Transverse colon (tissue), 4 donors: ENCODE measurements around the gene NPM1. TPM values are rescaled to one million over a fixed set of nuclear protein-coding genes. Genes with fewer than 3 reads are reported as not detected.

ENCODE experiments used
- DNase-seq: peaks from one replicate; pipeline ENCODE4 v3.0.0-alpha.2; 2019
- H3K27ac ChIP-seq, 4 donors: fragments of 200-600 bp; sonication (generic); 2 replicates each; pipeline ENCODE4 v1.5.1; 2016 to 2018; ENCODE audit warnings: inconsistent platforms in 4 of 4
- H3K27me3 ChIP-seq: fragments of 200-600 bp; sonication (generic); 2 replicates; pipeline ENCODE4 v1.5.1; 2017; ENCODE audit warnings: inconsistent platforms
- H3K36me3 ChIP-seq, 4 donors: fragments of 200-600 bp; sonication (generic); 2 replicates each; pipeline ENCODE4 v1.5.1; 2017 to 2019; ENCODE audit warnings: inconsistent platforms in 4 of 4
- H3K4me1 ChIP-seq, 4 donors: fragments of 200-600 bp; sonication (generic); 2 replicates each; pipeline ENCODE4 v1.5.1; 2017 to 2020; ENCODE audit warnings: inconsistent platforms in 4 of 4
- H3K4me3 ChIP-seq, 4 donors: fragments of 200-600 bp; sonication (generic); 1 replicate in 1 of 4; 2 replicates in 3 of 4; pipeline versions ENCODE4 v1.5.1 to v1.6.1; 2017 to 2019; ENCODE audit warnings: inconsistent platforms in 4 of 4
- H3K9me3 ChIP-seq, 2 donors: fragments of 200-600 bp; sonication (generic); 2 replicates each; pipeline ENCODE4 v1.5.1; 2017 to 2019; ENCODE audit warnings: inconsistent platforms in 2 of 2
- EP300 ChIP-seq: sonication (generic); formaldehyde crosslinking; IDR thresholded peaks from one replicate; pipeline ENCODE4 v1.6.1; 2017; ENCODE audit warnings: antibody characterized with exemption, low read depth
- POLR2A ChIP-seq: fragments of 450-650 bp; IDR thresholded peaks from one replicate; pipeline ENCODE4 v1.6.1; 2016; ENCODE audit warnings: antibody characterized with exemption, mild to moderate bottlenecking, moderate library complexity
- POLR2AphosphoS5 ChIP-seq, 3 donors: sonication (generic); formaldehyde crosslinking; IDR thresholded peaks; one replicate each; pipeline ENCODE4 v1.6.1; 2016; ENCODE audit warnings: antibody characterized with exemption in 3 of 3
- WGBS, 2 donors: methylation state at CpG; one replicate each; pipeline ENCODE4 v1.1.5; 2018; ENCODE audit warnings: low coverage in 1 of 2; 5-methylcytosine and 5-hydroxymethylcytosine counted together
- in situ Hi-C, 4 donors: fragments of 200-750 bp; cut with MboI; loops; one replicate each; pipeline versions ENCODE4 v1.15.0 to v1.15.1; 2017; ENCODE audit warnings: low sequenced_read_pairs in 3 of 4, low pct_ligation_motif_present in 1 of 4, low pct_unique_long_range_greater_than_20kb in 1 of 4
- intact Hi-C: fragments of 100-400 bp; cut with DNase I; formaldehyde crosslinking; loops from one replicate; pipeline ENCODE4 v1.15.1; 2023; ENCODE audit warnings: low total_unique reads
- small RNA-seq, 4 donors: library from RNA; depleted of rRNA; stranded (forward); fragments of <200 nt; gene quantifications; one replicate each; pipeline ENCODE3, GENCODE V24; 2016
- total RNA-seq, 4 donors: library from RNA; depleted of rRNA; stranded (reverse); fragments of >200 nt; gene quantifications; one replicate each; pipeline ENCODE4 v1.1.0, GENCODE V29; 2016
- TF ChIP-seq, protein P1 (sequence below), 5 experiments: fragments of 200-600 bp in 3 of 5; fragments of 450-650 bp in 2 of 5; sonication (generic) in 3 of 5; IDR thresholded peaks; 1 replicate in 2 of 5; 2 replicates in 3 of 5; pipeline ENCODE4 v1.5.1; 2016 to 2017; ENCODE audit warnings: antibody characterized with exemption in 5 of 5, inconsistent platforms in 3 of 5, mild to moderate bottlenecking in 2 of 5, moderate library complexity in 1 of 5

NPM1 gene
- total RNA-seq, 4 donors from 2014 or later, result 279 to 2,349 (median 380) TPM

DNA sequence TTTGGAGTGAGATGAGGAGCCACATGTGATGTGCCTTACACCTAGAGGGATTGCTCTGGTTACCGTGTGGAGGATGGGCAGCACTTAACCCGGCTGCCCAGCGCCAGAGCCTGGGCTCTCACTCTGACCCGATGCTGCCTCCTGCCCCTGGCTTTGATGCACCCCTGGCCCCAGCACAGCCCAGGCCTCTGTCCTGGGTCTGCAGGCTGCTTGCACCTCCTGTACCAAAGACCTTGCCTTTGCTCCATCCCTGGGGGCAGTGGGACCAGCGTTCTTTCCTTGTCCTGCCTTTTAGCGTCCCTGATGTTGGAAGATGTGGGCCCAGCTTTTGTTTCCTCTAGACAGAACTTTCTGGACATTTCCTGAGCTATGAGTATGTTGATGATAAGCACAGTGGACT is 72.2 kb downstream of the NPM1 start:
- 57% methylated on average over 6 of the region's 6 CpGs; no CpG with 5 or more reads in 1 of the 2 donors for WGBS, 2 donors
- TF ChIP-seq POLR2AphosphoS5 (IDR thresholded peaks at IDR 0.05) (no peak), EP300 (no peak), POLR2A (no peak)
- TF ChIP-seq, protein P1, sequence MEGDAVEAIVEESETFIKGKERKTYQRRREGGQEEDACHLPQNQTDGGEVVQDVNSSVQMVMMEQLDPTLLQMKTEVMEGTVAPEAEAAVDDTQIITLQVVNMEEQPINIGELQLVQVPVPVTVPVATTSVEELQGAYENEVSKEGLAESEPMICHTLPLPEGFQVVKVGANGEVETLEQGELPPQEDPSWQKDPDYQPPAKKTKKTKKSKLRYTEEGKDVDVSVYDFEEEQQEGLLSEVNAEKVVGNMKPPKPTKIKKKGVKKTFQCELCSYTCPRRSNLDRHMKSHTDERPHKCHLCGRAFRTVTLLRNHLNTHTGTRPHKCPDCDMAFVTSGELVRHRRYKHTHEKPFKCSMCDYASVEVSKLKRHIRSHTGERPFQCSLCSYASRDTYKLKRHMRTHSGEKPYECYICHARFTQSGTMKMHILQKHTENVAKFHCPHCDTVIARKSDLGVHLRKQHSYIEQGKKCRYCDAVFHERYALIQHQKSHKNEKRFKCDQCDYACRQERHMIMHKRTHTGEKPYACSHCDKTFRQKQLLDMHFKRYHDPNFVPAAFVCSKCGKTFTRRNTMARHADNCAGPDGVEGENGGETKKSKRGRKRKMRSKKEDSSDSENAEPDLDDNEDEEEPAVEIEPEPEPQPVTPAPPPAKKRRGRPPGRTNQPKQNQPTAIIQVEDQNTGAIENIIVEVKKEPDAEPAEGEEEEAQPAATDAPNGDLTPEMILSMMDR (IDR thresholded peaks at IDR 0.05), result no peak
- Histone ChIP-seq H3K9me3 (no peaks in the 10 kb centered on the region), H3K4me1 (no peaks in the 10 kb centered on the region), H3K27me3 (no peaks in the 10 kb centered on the region), H3K4me3 (no peak overlapping the region), H3K36me3 (no peaks in the 10 kb centered on the region), H3K27ac (no peak overlapping the region)
- intact Hi-C loops (no loop called here), in situ Hi-C loops (no loop called here)
- no peak for DNase-seq

Small RNA genes within 50 kb of the gene (small RNA-seq; reads per million reads assigned to genes)
- gene AC091980.1 (0 reads per million in 4 donors), gene MIR3912 (0.28 to 3.3 (median 0.88) reads per million in 4 donors), gene RN7SL339P (0 reads per million in 4 donors), gene SNORA70J (0 reads per million in 4 donors)

Other genes with a start within 250 kb of the NPM1 start
- gene TLX3, start 78.6 kb upstream of the NPM1 start, total RNA-seq, result not detected
- under 1 TPM in 2 of 4 donors, not detected in 2; 0.14 to 0.32 TPM for gene FGF18, start 31.8 kb downstream of the NPM1 start, total RNA-seq